IPS DF 4.7 (cell line): Measurements from ENCODE around the gene CACFD1.

Experiments
- DNase-seq: peaks from one replicate; pipeline ENCODE4 v3.0.0-alpha.2; 2013; ENCODE audit warnings: low spot score; ENCODE audit errors: extremely low read depth

The CACFD1 gene

GRCh38 chr9:133496861-133497842 lies 37.4 kb downstream of the CACFD1 start:
- no peak for DNase-seq

GRCh38 chr9:133499132-133499891 lies 39.5 kb downstream of the CACFD1 start:
- no peak for DNase-seq

GRCh38 chr9:133499892-133500270 lies 40.1 kb downstream of the CACFD1 start:
- DNase-seq = no peak

GRCh38 chr9:133502112-133502511 lies 42.3 kb downstream of the CACFD1 start:
- DNase-seq = no peak

- DNase-seq = no peak
These were observed 45.5 kb downstream of the CACFD1 start for GRCh38 chr9:133505186-133505830.

- no peak for DNase-seq
These were observed 46.3 kb downstream of the CACFD1 start for GRCh38 chr9:133505901-133506652.

GRCh38 chr9:133506653-133507038 lies 46.9 kb downstream of the CACFD1 start:
- DNase-seq = no peak

GRCh38 chr9:133507246-133507965 lies 47.6 kb downstream of the CACFD1 start:
- no peak for DNase-seq

- DNase-seq = no peak
These were observed 48.3 kb downstream of the CACFD1 start for GRCh38 chr9:133508046-133508445.

GRCh38 chr9:133509179-133510083 lies 49.7 kb downstream of the CACFD1 start:
- DNase-seq = no peak

GRCh38 chr9:133510926-133511505 lies 51.2 kb downstream of the CACFD1 start:
- DNase-seq = no peak

- no peak for DNase-seq
These were observed 51.8 kb downstream of the CACFD1 start for GRCh38 chr9:133511607-133512006.

- DNase-seq = no peak
These were observed 52.8 kb downstream of the CACFD1 start for GRCh38 chr9:133512253-133513213.

- DNase-seq = no peak
These were observed 53.7 kb downstream of the CACFD1 start for GRCh38 chr9:133513214-133514100.

- no peak for DNase-seq
These were observed 54.9 kb downstream of the CACFD1 start for GRCh38 chr9:133514460-133515239.

GRCh38 chr9:133515240-133515610 lies 55.4 kb downstream of the CACFD1 start:
- DNase-seq = no peak
